Parathyroid adenoma (tissue), 2 donors: ENCODE data around the gene BFAR.
"Not testable (repeated sequence)": the region's sequence is repeated elsewhere in the genome, so short reads cannot be mapped to it uniquely, and the experiment has no call there.

Source experiments
- H2AFZ ChIP-seq: fragments of 300-600 bp; sonication (generic); one replicate; pipeline ENCODE4 v1.7.0; 2017; ENCODE audit warnings: antibody characterized with exemption, mild to moderate bottlenecking
- H3K27ac ChIP-seq: fragments of 300-600 bp; sonication (generic); one replicate; pipeline ENCODE4 v1.7.0; 2017
- H3K27me3 ChIP-seq: fragments of 300-600 bp; sonication (generic); one replicate; pipeline ENCODE4 v1.7.0; 2017; ENCODE audit warnings: low read length; ENCODE audit not compliant: control insufficient read depth, insufficient read depth
- H3K36me3 ChIP-seq: fragments of 300-600 bp; sonication (generic); one replicate; pipeline ENCODE4 v1.7.0; 2017; ENCODE audit warnings: low read length; ENCODE audit not compliant: control insufficient read depth, insufficient read depth
- H3K4me1 ChIP-seq: fragments of 300-600 bp; sonication (generic); one replicate; pipeline ENCODE4 v1.7.0; 2017; ENCODE audit warnings: control low read depth
- H3K4me2 ChIP-seq: fragments of 300-600 bp; sonication (generic); one replicate; pipeline ENCODE4 v1.7.0; 2017; ENCODE audit warnings: low read length
- H3K4me3 ChIP-seq: fragments of 300-600 bp; sonication (generic); one replicate; pipeline ENCODE4 v1.7.0; 2017; ENCODE audit warnings: low read depth, low read length
- H3K79me2 ChIP-seq: fragments of 300-600 bp; sonication (generic); one replicate; pipeline ENCODE4 v1.7.0; 2017; ENCODE audit warnings: control low read depth
- H3K9ac ChIP-seq: fragments of 300-600 bp; sonication (generic); one replicate; pipeline ENCODE4 v1.7.0; 2017; ENCODE audit warnings: mild to moderate bottlenecking
- H3K9me3 ChIP-seq: fragments of 300-600 bp; sonication (generic); one replicate; pipeline ENCODE4 v1.7.0; 2017; ENCODE audit warnings: low read length; ENCODE audit not compliant: control insufficient read depth
- CTCF ChIP-seq: fragments of 300-600 bp; sonication (generic); IDR thresholded peaks from one replicate; pipeline ENCODE4 v1.7.0; 2017; ENCODE audit warnings: antibody characterized with exemption, mild to moderate bottlenecking
- donor health status: primary hyperparathyroidism.

Gene BFAR

GRCh38 chr16:14635395-14636165 is 2.8 kb downstream of the BFAR start:
- H3K9ac ChIP-seq, result no peak overlapping the region
- H3K4me1 ChIP-seq, result peaks cover 16% of the 10 kb centered on the region
- no peak for TF ChIP-seq CTCF

DNA sequence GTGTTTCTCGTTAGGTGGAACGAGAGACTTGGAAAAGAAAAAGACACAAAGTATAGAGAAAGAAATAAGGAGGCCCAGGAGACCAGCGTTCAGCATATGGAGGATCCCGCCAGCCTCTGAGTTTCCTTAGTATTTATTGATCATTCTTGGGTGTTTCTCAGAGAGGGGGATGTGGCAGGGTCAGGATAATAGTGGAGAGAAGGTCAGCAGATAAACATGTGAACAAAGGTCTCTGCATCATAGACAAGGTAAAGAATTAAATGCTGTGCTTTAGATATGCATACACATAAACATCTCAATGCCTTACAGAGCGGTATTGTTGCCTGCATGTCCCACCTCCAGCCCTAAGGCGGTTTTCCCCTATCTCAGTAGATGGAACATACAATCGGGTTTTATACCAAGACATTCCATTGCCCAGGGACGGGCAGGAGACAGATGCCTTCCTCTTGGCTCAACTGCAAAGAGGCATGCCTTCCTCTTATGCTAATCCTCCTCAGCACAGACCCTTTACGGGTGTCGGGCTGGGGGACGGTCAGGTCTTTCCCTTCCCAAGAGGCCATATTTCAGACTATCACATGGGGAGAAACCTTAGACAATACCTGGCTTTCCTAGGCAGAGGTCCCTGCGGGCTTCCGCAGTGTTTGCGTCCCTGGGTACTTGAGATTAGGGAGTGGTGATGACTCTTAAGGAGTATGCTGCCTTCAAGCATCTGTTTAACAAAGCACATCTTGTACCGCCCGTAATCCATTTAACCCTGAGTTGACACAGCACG is 3.6 kb downstream of the BFAR start:
- H3K27ac ChIP-seq, H3K4me3 ChIP-seq: not testable (repeated sequence)
- H3K4me1 ChIP-seq, result peaks cover 16% of the 10 kb centered on the region

More at GRCh38 chr16:14635395-14636165, 2.8 kb downstream of the BFAR start:
- no peaks in the 10 kb centered on the region for H3K27me3 ChIP-seq
- no peak overlapping the region for H3K27ac ChIP-seq
- no peak overlapping the region for H3K4me2 ChIP-seq
- H3K4me3 ChIP-seq, result no peak overlapping the region
- no peak overlapping the region for H2AFZ ChIP-seq
- H3K36me3 ChIP-seq, result no peaks in the 10 kb centered on the region
- H3K9me3 ChIP-seq, result no peaks in the 10 kb centered on the region
- peaks cover 34% of the 10 kb centered on the region for H3K79me2 ChIP-seq

DNA sequence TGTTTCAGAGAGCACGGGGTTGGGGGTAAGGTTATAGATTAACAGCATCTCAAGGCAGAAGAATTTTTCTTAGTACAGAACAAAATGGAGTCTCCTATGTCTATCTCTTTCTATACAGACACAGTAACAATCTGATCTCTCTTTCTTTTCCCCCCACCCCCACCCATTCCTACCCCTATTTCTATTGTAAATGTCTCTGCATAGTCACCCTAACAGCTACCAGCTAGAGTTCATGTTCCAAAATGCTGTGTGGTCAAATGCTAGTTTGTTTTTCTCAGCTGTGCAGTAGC is 4.1 kb downstream of the BFAR start:
- not testable (repeated sequence) for H3K4me3 ChIP-seq, H3K4me2 ChIP-seq, H3K27me3 ChIP-seq, H3K9ac ChIP-seq, H2AFZ ChIP-seq, H3K27ac ChIP-seq, H3K36me3 ChIP-seq, H3K9me3 ChIP-seq
- Histone ChIP-seq H3K79me2 (peaks cover 36% of the 10 kb centered on the region), H3K4me1 (peaks cover 16% of the 10 kb centered on the region)

More for the DNA sequence above, 3.6 kb downstream of the BFAR start:
- H3K79me2 ChIP-seq, result peaks cover 36% of the 10 kb centered on the region
- not testable (repeated sequence) for H3K9me3 ChIP-seq, H3K36me3 ChIP-seq, H3K9ac ChIP-seq, H3K4me2 ChIP-seq, H2AFZ ChIP-seq, H3K27me3 ChIP-seq

GRCh38 chr16:14640538-14640937 is 7.8 kb downstream of the BFAR start:
- Histone ChIP-seq H3K27ac (peak overlapping the region; percentile 48), H3K9ac (no peak overlapping the region), H3K4me2 (no peak overlapping the region)

DNA sequence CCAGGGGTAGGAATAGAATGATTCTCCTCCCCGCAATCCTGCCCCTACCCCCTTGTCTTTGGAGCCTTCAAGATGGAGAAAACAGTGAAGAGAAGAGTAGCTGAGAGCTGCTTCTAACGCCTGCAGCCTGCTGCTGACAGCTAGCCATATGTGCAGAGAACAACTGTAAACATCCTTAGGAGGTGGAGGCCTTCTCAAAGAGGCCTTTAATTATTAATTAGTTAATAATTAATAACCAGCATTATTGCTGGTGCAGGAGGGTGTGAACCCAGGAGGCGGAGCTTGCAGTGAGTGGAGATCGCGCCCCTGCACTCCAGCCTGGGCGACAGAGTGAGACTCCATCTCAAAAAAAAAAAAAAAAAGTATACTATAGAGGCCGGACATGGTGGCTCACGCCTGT is 8.5 kb downstream of the BFAR start:
- Histone ChIP-seq H3K9ac (no peak overlapping the region), H3K4me1 (peaks cover 6% of the 10 kb centered on the region), H3K36me3 (no peaks in the 10 kb centered on the region), H3K4me2 (no peak overlapping the region), H3K27ac (no peak overlapping the region), H3K9me3 (no peaks in the 10 kb centered on the region), H3K79me2 (peaks cover 49% of the 10 kb centered on the region), H2AFZ (no peak overlapping the region), H3K4me3 (no peak overlapping the region), H3K27me3 (no peaks in the 10 kb centered on the region)
- TF ChIP-seq CTCF, result no peak

More at GRCh38 chr16:14640538-14640937, 7.8 kb downstream of the BFAR start:
- Histone ChIP-seq H2AFZ (peak overlapping the region; percentile 12), H3K36me3 (no peaks in the 10 kb centered on the region), H3K27me3 (no peaks in the 10 kb centered on the region), H3K9me3 (no peaks in the 10 kb centered on the region), H3K4me1 (peaks cover 6% of the 10 kb centered on the region), H3K79me2 (peaks cover 47% of the 10 kb centered on the region), H3K4me3 (no peak overlapping the region)
- no peak for TF ChIP-seq CTCF
